Lower lobe of right lung (tissue), 2 donors: ENCODE results near the gene SFRP5. TPM values are rescaled to one million over a fixed set of nuclear protein-coding genes. Genes with fewer than 3 reads are reported as not detected.
A peak's percentile ranks its signal among the peaks of the same experiment; 100 is the strongest.

Source experiments
- ATAC-seq, 2 donors: fragments of 200-7000 bp; cut with Tn5 transposase; one replicate each; pipeline ENCODE4 v1.9.1; 2020 to 2022; ENCODE audit warnings: mild to moderate bottlenecking in 2 of 2, moderate library complexity in 2 of 2
- DNase-seq: peaks from one replicate; pipeline ENCODE4 v3.0.0-alpha.2; 2020
- H3K27ac ChIP-seq: fragments of 200-600 bp; one replicate; pipeline ENCODE4 v1.8.0; 2022
- H3K27me3 ChIP-seq: fragments of 200-600 bp; one replicate; pipeline ENCODE4 v1.8.0; 2022; ENCODE audit warnings: low read depth
- H3K36me3 ChIP-seq: fragments of 200-600 bp; one replicate; pipeline ENCODE4 v1.8.0; 2022; ENCODE audit warnings: mild to moderate bottlenecking
- H3K4me1 ChIP-seq: fragments of 200-600 bp; one replicate; pipeline ENCODE4 v1.8.0; 2022
- H3K4me3 ChIP-seq: fragments of 200-600 bp; one replicate; pipeline ENCODE4 v1.8.0; 2022; ENCODE audit warnings: mild to moderate bottlenecking
- H3K9me3 ChIP-seq: fragments of 200-600 bp; one replicate; pipeline ENCODE4 v1.8.0; 2022
- CTCF ChIP-seq: fragments of 200-600 bp; IDR thresholded peaks from one replicate; pipeline ENCODE4 v1.8.0; 2022; ENCODE audit warnings: antibody characterized with exemption, mild to moderate bottlenecking
- intact Hi-C: fragments of 100-400 bp; cut with DNase I; formaldehyde crosslinking; loops from one replicate; pipeline ENCODE4 v1.11.0; 2022
- total RNA-seq: library from RNA; stranded (reverse); fragmentation: NEBNext Ultra II Directional; extraction: Animal tissue kit (Norgen Biotek cat#: 25700); gene quantifications from one replicate; pipeline ENCODE4 v1.2.1, GENCODE V29; 2021
- donor health status: DM: no; HTN: yes; CAD: no; lungs with severe emphysema.

SFRP5 gene
- total RNA-seq, 1 donor from 2014 or later: 0.27 TPM

GRCh38 chr10:97795886-97796285 lies 24.1 kb upstream of the SFRP5 start:
- Histone ChIP-seq H3K27ac (no peak overlapping the region), H3K9me3 (no peaks in the 10 kb centered on the region), H3K4me3 (no peak overlapping the region), H3K4me1 (no peaks in the 10 kb centered on the region), H3K36me3 (no peaks in the 10 kb centered on the region), H3K27me3 (peaks cover 18% of the 10 kb centered on the region)
- ATAC-seq (no peak), DNase-seq (no peak)
- intact Hi-C loops: no loop called here
- TF ChIP-seq CTCF: no peak

GRCh38 chr10:97791824-97792721 lies 20.3 kb upstream of the SFRP5 start:
- intact Hi-C loops: no loop called here
- peak; percentile 92 for TF ChIP-seq CTCF
- Histone ChIP-seq H3K4me1 (peaks cover 7% of the 10 kb centered on the region), H3K4me3 (no peak overlapping the region), H3K27me3 (peaks cover 16% of the 10 kb centered on the region), H3K27ac (no peak overlapping the region), H3K36me3 (no peaks in the 10 kb centered on the region), H3K9me3 (no peaks in the 10 kb centered on the region)
- DNase-seq (peak; percentile 75), ATAC-seq (peak; percentile 65 to 79)

GRCh38 chr10:97789770-97790397 lies 18.1 kb upstream of the SFRP5 start:
- Histone ChIP-seq H3K4me1 (peaks cover 7% of the 10 kb centered on the region), H3K27me3 (peaks cover 10% of the 10 kb centered on the region), H3K36me3 (no peaks in the 10 kb centered on the region), H3K27ac (no peak overlapping the region), H3K9me3 (no peaks in the 10 kb centered on the region), H3K4me3 (no peak overlapping the region)
- intact Hi-C loops: no loop called here
- DNase-seq (no peak), ATAC-seq (no peak)
- TF ChIP-seq CTCF: no peak

- intact Hi-C loops: no loop called here
- Histone ChIP-seq H3K4me1 (peaks cover 10% of the 10 kb centered on the region), H3K9me3 (no peaks in the 10 kb centered on the region), H3K27ac (peak overlapping the region; percentile 65), H3K27me3 (peaks cover 10% of the 10 kb centered on the region), H3K36me3 (no peaks in the 10 kb centered on the region), H3K4me3 (peak overlapping the region; percentile 8)
- no peak for TF ChIP-seq CTCF
- DNase-seq: peak; percentile 74
- ATAC-seq: peak; percentile 51 to 75
Observed at GRCh38 chr10:97788552-97789442, 17.0 kb upstream of the SFRP5 start.

- no peak for TF ChIP-seq CTCF
- no peak for DNase-seq
- no peak overlapping the region for H3K4me3 ChIP-seq
- no peaks in the 10 kb centered on the region for H3K9me3 ChIP-seq
- intact Hi-C loops: no loop called here
- no peaks in the 10 kb centered on the region for H3K36me3 ChIP-seq
- no peak overlapping the region for H3K27ac ChIP-seq
- ATAC-seq: no peak
- peaks cover 36% of the 10 kb centered on the region for H3K4me1 ChIP-seq
- H3K27me3 ChIP-seq: no peaks in the 10 kb centered on the region
Observed at GRCh38 chr10:97785731-97786130, 13.9 kb upstream of the SFRP5 start.
